ENCODE results near the gene KLF12. TPM values are rescaled to one million over a fixed set of nuclear protein-coding genes. Genes with fewer than 3 reads are reported as not detected.

Gene KLF12
- total RNA-seq, 1 experiment from 2014 or later, result 9.7 TPM

- H3K23ac ChIP-seq (ENCODE audit: insufficient read length, low read depth, low read length), result no peak overlapping the region
- H4K20me1 ChIP-seq (ENCODE audit: control insufficient read depth, insufficient read depth, insufficient read length), result no peaks in the 10 kb centered on the region
- Mint-ChIP-seq H3K4me3 (no peak overlapping the region), H3K27me3 (ENCODE audit: low read depth) (no peaks in the 10 kb centered on the region; the same call in 1 of the 2 replicates), H3K9me3 (no peaks in the 10 kb centered on the region), H3K4me1 (peaks cover 7 to 8% of the 10 kb centered on the region in 2 experiments), H3K36me3 (ENCODE audit: insufficient read depth in 1 of 3, low read depth in 3 of 3) (no peaks in the 10 kb centered on the region), H3K27ac (no peak overlapping the region)
- no peak overlapping the region for H4K5ac ChIP-seq (ENCODE audit: insufficient read length, low read depth, low read length)
- H3K27me3 ChIP-seq (ENCODE audit: insufficient read depth, low read length), result no peaks in the 10 kb centered on the region
- no peak overlapping the region for H2AK5ac ChIP-seq (ENCODE audit: insufficient read length, low read length)
- H4K8ac ChIP-seq (replicated peaks; ENCODE audit: insufficient read length, low read depth, low read length), result no peak overlapping the region
- H3K23me2 ChIP-seq (ENCODE audit: insufficient read length, low read depth, low read length, poor library complexity, severe bottlenecking), result no peaks in the 10 kb centered on the region
- no peak overlapping the region for H3K9ac ChIP-seq (ENCODE audit: extremely low read depth, insufficient read length, low read length)
- no peaks in the 10 kb centered on the region for H3K4me1 ChIP-seq (ENCODE audit: insufficient read depth, low read length)
- H2BK12ac ChIP-seq (ENCODE audit: insufficient read length, low read depth, low read length), result no peak overlapping the region
- no peak for TF ChIP-seq CTCF (conservative IDR thresholded peaks at IDR 0.05)
- no peak overlapping the region for H3K4ac ChIP-seq (ENCODE audit: low read depth, low read length)
- no peak overlapping the region for H2BK15ac ChIP-seq (ENCODE audit: low read depth, low read length)
- H3K79me1 ChIP-seq (ENCODE audit: insufficient read depth, low read depth, low read length, poor library complexity, severe bottlenecking), result no peaks in the 10 kb centered on the region
- no peaks in the 10 kb centered on the region for H3K79me2 ChIP-seq (ENCODE audit: insufficient read depth, low read length)
- no peak overlapping the region for H2BK120ac ChIP-seq (ENCODE audit: low read depth, low read length, poor library complexity, severe bottlenecking)
- H3K4me2 ChIP-seq (ENCODE audit: insufficient read depth, insufficient read length, low read length), result no peak overlapping the region
- WGBS (ENCODE audit: extremely low coverage, insufficient read length, low lambda C conversion rate), result no CpG with 5 or more reads among the region's 2 CpGs
- H3T11ph ChIP-seq (ENCODE audit: low read length), result no peak overlapping the region
- DNase-seq, result no peak
- H3K56ac ChIP-seq (ENCODE audit: insufficient read length, low read depth, low read length), result no peak overlapping the region
- H3K18ac ChIP-seq (ENCODE audit: insufficient read length, low read depth, low read length), result no peak overlapping the region
- H4K91ac ChIP-seq (ENCODE audit: insufficient read length, low read depth, low read length), result no peak overlapping the region
- H3K14ac ChIP-seq (ENCODE audit: insufficient read depth, low read length), result no peak overlapping the region
- no peak overlapping the region for H2BK5ac ChIP-seq (ENCODE audit: insufficient read length, low read length)
- H3K27ac ChIP-seq (ENCODE audit: insufficient read length, low read depth, low read length), result no peak overlapping the region
- H2AFZ ChIP-seq (ENCODE audit: low read length), result no peak overlapping the region
- no peaks in the 10 kb centered on the region for H3K9me3 ChIP-seq (ENCODE audit: control insufficient read depth, low read depth, low read length)
- no peak overlapping the region for H2BK20ac ChIP-seq (ENCODE audit: low read depth, low read length, poor library complexity, severe bottlenecking)
These were observed 27.9 kb upstream of the KLF12 start for GRCh38 chr13:74162135-74162534.

All from H9 (cell line).